ENCODE measurements around the gene OPCML.

GRCh38 chr11:133082453-133082781, 449.9 kb downstream of the OPCML start:
- no peak for TF ChIP-seq CTCF (IDR thresholded peaks at IDR 0.05; ENCODE audit: low read length)
- TF ChIP-seq EZH2 (optimal IDR thresholded peaks at IDR 0.05; ENCODE audit: low read depth, low read length) = no peak
- TF ChIP-seq EZH2phosphoT487 (IDR thresholded peaks at IDR 0.05; ENCODE audit: low read length) = no peak
